GM18867 (cell line): ENCODE data around the gene DUSP3.

Source experiments
- ATAC-seq: cut with Tn5 transposase; IDR thresholded peaks from one replicate; pipeline ENCODE4 v1.9.1; 2021; ENCODE audit warnings: mild to moderate bottlenecking, moderate library complexity; ENCODE audit not compliant: unreplicated experiment

The DUSP3 gene

GRCh38 chr17:43770957-43771356 is 7.8 kb downstream of the DUSP3 start:
- ATAC-seq, result no peak

- ATAC-seq, result no peak
These were observed 8.9 kb downstream of the DUSP3 start for GRCh38 chr17:43769859-43770258.

GRCh38 chr17:43769426-43769825 is 9.4 kb downstream of the DUSP3 start:
- no peak for ATAC-seq

GRCh38 chr17:43768943-43769342 is 9.8 kb downstream of the DUSP3 start:
- ATAC-seq, result no peak

GRCh38 chr17:43768382-43768781 is 10.4 kb downstream of the DUSP3 start:
- ATAC-seq, result no peak

GRCh38 chr17:43767713-43768059 is 11.1 kb downstream of the DUSP3 start:
- ATAC-seq, result no peak

GRCh38 chr17:43767053-43767712 is 11.6 kb downstream of the DUSP3 start:
- no peak for ATAC-seq

GRCh38 chr17:43766413-43767052 is 12.2 kb downstream of the DUSP3 start:
- ATAC-seq, result no peak

- peak; percentile 56 for ATAC-seq
These were observed 18.4 kb downstream of the DUSP3 start for GRCh38 chr17:43760254-43760852.

- no peak for ATAC-seq
These were observed 18.9 kb downstream of the DUSP3 start for GRCh38 chr17:43759836-43760235.

GRCh38 chr17:43758497-43759174 is 20.1 kb downstream of the DUSP3 start, which contains the start of gene SOST:
SOST (minus strand) TSS chr17:43758791; CDS start chr17:43758741, 50 bp downstream.
- ATAC-seq, result no peak

GRCh38 chr17:43758086-43758485 is 20.7 kb downstream of the DUSP3 start:
- no peak for ATAC-seq

GRCh38 chr17:43757171-43757660 is 21.6 kb downstream of the DUSP3 start:
- no peak for ATAC-seq

- no peak for ATAC-seq
These were observed 22.6 kb downstream of the DUSP3 start for GRCh38 chr17:43756201-43756600.

GRCh38 chr17:43755389-43755875 is 23.3 kb downstream of the DUSP3 start:
- ATAC-seq, result no peak

GRCh38 chr17:43754947-43755346 is 23.8 kb downstream of the DUSP3 start:
- no peak for ATAC-seq

GRCh38 chr17:43753493-43754129 is 25.2 kb downstream of the DUSP3 start:
- ATAC-seq, result no peak

GRCh38 chr17:43750153-43750552 is 28.6 kb downstream of the DUSP3 start:
- no peak for ATAC-seq

- no peak for ATAC-seq
These were observed 33.2 kb downstream of the DUSP3 start for GRCh38 chr17:43745541-43745940.

- ATAC-seq, result no peak
These were observed 37.1 kb downstream of the DUSP3 start for GRCh38 chr17:43741636-43742035.

GRCh38 chr17:43740541-43740940 is 38.2 kb downstream of the DUSP3 start:
- ATAC-seq, result no peak
